PC-9 (cell line): ENCODE measurements around the gene NLGN4X. TPM values are rescaled to one million over a fixed set of nuclear protein-coding genes. Genes with fewer than 3 reads are reported as not detected.

ENCODE experiments used
- BruUV-seq: library from RNA; stranded (reverse); fragments of 400-500 nt; replicated peaks from 2 replicates; lab custom pipeline; 2021; lab: Mats Ljungman, UMichigan
- CTCF ChIA-PET: fragments of 300-600 bp; sonication (Branson Sonifier 250); formaldehyde crosslinking; loops from one replicate; lab custom pipeline; 2022; ENCODE audit warnings: antibody characterized with exemption; lab: Charles Lee
- POLR2A ChIA-PET: fragments of 300-600 bp; sonication (Branson Sonifier 250); formaldehyde crosslinking; loops from one replicate; lab custom pipeline; 2022; ENCODE audit warnings: antibody characterized with exemption; ENCODE audit not compliant: unreplicated experiment; lab: Charles Lee
- DNase-seq, 2 experiments: peaks; one replicate each; pipeline versions ENCODE4 v3.0.0 to v3.0.0-alpha.2; 2015 to 2022; ENCODE audit warnings: mixed read lengths in 1 of 2
- H2AFZ ChIP-seq: fragments of 200-600 bp; sonication (generic); 2 replicates; pipeline ENCODE4 v1.8.1; 2017; ENCODE audit warnings: antibody characterized with exemption
- H3F3A ChIP-seq: fragments of 200-600 bp; sonication (generic); 2 replicates; pipeline ENCODE4 v1.8.1; 2017; ENCODE audit warnings: antibody characterized with exemption, mild to moderate bottlenecking, low read depth; ENCODE audit not compliant: insufficient read depth
- H3K27ac ChIP-seq: fragments of 200-600 bp; sonication (generic); 2 replicates; pipeline ENCODE4 v1.6.1; 2016; ENCODE audit warnings: mixed run types
- H3K27me3 ChIP-seq: fragments of 200-600 bp; sonication (generic); 2 replicates; pipeline ENCODE4 v1.6.1; 2016; ENCODE audit warnings: low read depth, mixed run types; ENCODE audit not compliant: insufficient read depth
- H3K36me3 ChIP-seq: fragments of 200-600 bp; sonication (generic); 2 replicates; pipeline ENCODE4 v1.6.1; 2016; ENCODE audit warnings: low read depth, mixed run types
- H3K4me1 ChIP-seq: fragments of 200-600 bp; sonication (generic); replicated peaks from 2 replicates; pipeline ENCODE4 v1.6.1; 2016; ENCODE audit warnings: mixed run types; ENCODE audit not compliant: insufficient read depth
- H3K4me2 ChIP-seq: fragments of 200-600 bp; sonication (generic); 2 replicates; pipeline ENCODE4 v1.6.1; 2017; ENCODE audit warnings: mixed run types
- H3K4me3 ChIP-seq: fragments of 200-600 bp; sonication (generic); 2 replicates; pipeline ENCODE4 v1.6.1; 2016; ENCODE audit warnings: mixed run types
- H3K79me2 ChIP-seq: fragments of 200-600 bp; sonication (generic); 2 replicates; pipeline ENCODE4 v1.6.1; 2017; ENCODE audit warnings: low read depth, mixed run types
- H3K9me2 ChIP-seq: fragments of 200-600 bp; sonication (generic); 2 replicates; pipeline ENCODE4 v1.8.1; 2017; ENCODE audit warnings: mild to moderate bottlenecking; ENCODE audit not compliant: insufficient read depth
- H3K9me3 ChIP-seq: fragments of 200-600 bp; sonication (generic); 2 replicates; pipeline ENCODE4 v1.8.1; 2016; ENCODE audit warnings: low read depth; ENCODE audit not compliant: insufficient read depth
- H4K20me1 ChIP-seq: fragments of 200-600 bp; sonication (generic); 2 replicates; pipeline ENCODE4 v1.8.1; 2017; ENCODE audit not compliant: insufficient read depth
- CTCF ChIP-seq: fragments of 200-600 bp; sonication (generic); conservative IDR thresholded peaks from 2 replicates; pipeline ENCODE4 v1.6.1; 2017; ENCODE audit warnings: mixed run types, antibody characterized with exemption, mild to moderate bottlenecking, moderate library complexity
- EZH2 ChIP-seq: fragments of 200-600 bp; sonication (generic); IDR thresholded peaks from 2 replicates; pipeline ENCODE4 v1.8.0; 2017; ENCODE audit warnings: antibody characterized with exemption, low read depth
- intact Hi-C: fragments of 100-400 bp; cut with micrococcal nuclease; formaldehyde crosslinking; loops from one replicate; pipeline ENCODE4 v1.10.0; 2022; ENCODE audit not compliant: unreplicated experiment
- total RNA-seq: library from RNA; stranded (reverse); gene quantifications from 2 replicates; pipeline ENCODE4 v1.2.3, GENCODE V29; 2021

The NLGN4X gene
- total RNA-seq, 1 experiment from 2014 or later, result 0.31 TPM

GRCh38 chrX:5965406-5965805 is 263.3 kb downstream of the NLGN4X start:
- H3K36me3 ChIP-seq, result no peaks in the 10 kb centered on the region

GRCh38 chrX:5959286-5959685 is 269.4 kb downstream of the NLGN4X start:
- Histone ChIP-seq H3K9me2 (no peaks in the 10 kb centered on the region), H2AFZ (no peak overlapping the region), H3K4me2 (no peak overlapping the region), H3K79me2 (no peaks in the 10 kb centered on the region), H4K20me1 (no peaks in the 10 kb centered on the region), H3K36me3 (no peaks in the 10 kb centered on the region), H3F3A (no peaks in the 10 kb centered on the region), H3K9me3 (no peaks in the 10 kb centered on the region), H3K4me1 (no peaks in the 10 kb centered on the region), H3K4me3 (no peak overlapping the region), H3K27ac (no peak overlapping the region), H3K27me3 (no peaks in the 10 kb centered on the region)
- ChIA-PET CTCF (no interaction called here), POLR2A (no interaction called here)
- BruUV-seq, result no TSS peak
- TF ChIP-seq EZH2, result no peak
- TF ChIP-seq CTCF, result no peak
- intact Hi-C loops, result no loop called here
- no peak for DNase-seq

More at GRCh38 chrX:5965406-5965805, 263.3 kb downstream of the NLGN4X start:
- Histone ChIP-seq H3K79me2 (no peaks in the 10 kb centered on the region), H2AFZ (no peak overlapping the region), H3K4me3 (no peak overlapping the region), H3K4me1 (no peaks in the 10 kb centered on the region), H3K4me2 (no peak overlapping the region), H3F3A (no peaks in the 10 kb centered on the region), H3K27ac (no peak overlapping the region), H3K9me3 (no peaks in the 10 kb centered on the region), H4K20me1 (no peaks in the 10 kb centered on the region), H3K27me3 (no peaks in the 10 kb centered on the region), H3K9me2 (no peaks in the 10 kb centered on the region)
- ChIA-PET CTCF (no interaction called here), POLR2A (no interaction called here)
- BruUV-seq, result no TSS peak
- intact Hi-C loops, result no loop called here
- TF ChIP-seq CTCF (no peak), EZH2 (no peak)
- no peak for DNase-seq

GRCh38 chrX:5958523-5958922 is 270.1 kb downstream of the NLGN4X start:
- no peaks in the 10 kb centered on the region for H3K9me2 ChIP-seq
- no peaks in the 10 kb centered on the region for H3K36me3 ChIP-seq
- TF ChIP-seq CTCF (no peak), EZH2 (no peak)
- BruUV-seq, result no TSS peak
- no peaks in the 10 kb centered on the region for H3K27me3 ChIP-seq
- H3K4me1 ChIP-seq, result no peaks in the 10 kb centered on the region
- H4K20me1 ChIP-seq, result no peaks in the 10 kb centered on the region
- no peaks in the 10 kb centered on the region for H3K9me3 ChIP-seq
- no peak overlapping the region for H3K4me2 ChIP-seq
- H3K79me2 ChIP-seq, result no peaks in the 10 kb centered on the region
- no peak overlapping the region for H3K4me3 ChIP-seq
- H3F3A ChIP-seq, result no peaks in the 10 kb centered on the region
- POLR2A ChIA-PET, result no interaction called here
- DNase-seq, result no peak
- intact Hi-C loops, result no loop called here
- CTCF ChIA-PET, result no interaction called here
- H3K27ac ChIP-seq, result no peak overlapping the region
- H2AFZ ChIP-seq, result no peak overlapping the region
